Astrocyte (in vitro differentiated cells and primary cell): Measurements from ENCODE around the gene CGB1.

Source experiments
- EZH2 ChIP-seq: IDR thresholded peaks from 2 replicates; pipeline ENCODE4 v1.6.1; 2012; ENCODE audit warnings: mild to moderate bottlenecking, low read length, inconsistent platforms; ENCODE audit not compliant: insufficient read depth
- TF ChIP-seq, protein P1 (sequence below): IDR thresholded peaks from 2 replicates; pipeline ENCODE4 v1.5.1; 2011; ENCODE audit warnings: low read depth, mild to moderate bottlenecking, inconsistent platforms, low read length, moderate library complexity; ENCODE audit not compliant: insufficient read depth

DNA sequence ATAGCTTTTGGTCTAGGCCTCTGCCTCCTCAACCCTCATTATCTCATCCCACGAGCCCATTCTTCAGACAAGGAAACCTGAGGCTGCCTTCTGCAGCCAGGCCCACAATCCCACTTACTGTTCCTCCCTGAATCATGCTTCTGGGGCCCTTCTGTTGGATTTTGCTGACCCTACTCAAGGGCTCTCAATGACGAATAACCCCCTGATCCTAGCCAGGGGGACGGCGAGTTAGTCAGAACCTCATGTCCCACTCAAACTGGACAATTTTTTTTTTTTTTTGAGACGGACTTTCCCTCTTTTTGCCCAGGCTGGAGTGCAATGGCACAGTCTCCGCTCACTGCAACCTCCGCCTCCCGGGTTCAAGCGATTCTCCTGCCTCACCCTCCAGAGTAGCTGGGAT is 14.6 kb downstream of the CGB1 start:
- TF ChIP-seq EZH2 = no peak
- TF ChIP-seq, protein P1, sequence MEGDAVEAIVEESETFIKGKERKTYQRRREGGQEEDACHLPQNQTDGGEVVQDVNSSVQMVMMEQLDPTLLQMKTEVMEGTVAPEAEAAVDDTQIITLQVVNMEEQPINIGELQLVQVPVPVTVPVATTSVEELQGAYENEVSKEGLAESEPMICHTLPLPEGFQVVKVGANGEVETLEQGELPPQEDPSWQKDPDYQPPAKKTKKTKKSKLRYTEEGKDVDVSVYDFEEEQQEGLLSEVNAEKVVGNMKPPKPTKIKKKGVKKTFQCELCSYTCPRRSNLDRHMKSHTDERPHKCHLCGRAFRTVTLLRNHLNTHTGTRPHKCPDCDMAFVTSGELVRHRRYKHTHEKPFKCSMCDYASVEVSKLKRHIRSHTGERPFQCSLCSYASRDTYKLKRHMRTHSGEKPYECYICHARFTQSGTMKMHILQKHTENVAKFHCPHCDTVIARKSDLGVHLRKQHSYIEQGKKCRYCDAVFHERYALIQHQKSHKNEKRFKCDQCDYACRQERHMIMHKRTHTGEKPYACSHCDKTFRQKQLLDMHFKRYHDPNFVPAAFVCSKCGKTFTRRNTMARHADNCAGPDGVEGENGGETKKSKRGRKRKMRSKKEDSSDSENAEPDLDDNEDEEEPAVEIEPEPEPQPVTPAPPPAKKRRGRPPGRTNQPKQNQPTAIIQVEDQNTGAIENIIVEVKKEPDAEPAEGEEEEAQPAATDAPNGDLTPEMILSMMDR = no peak
